Measurements from ENCODE around the gene LSAMP.

- TF ChIP-seq CTCF (IDR thresholded peaks at IDR 0.05) (no peak), POLR2A (IDR thresholded peaks at IDR 0.05) (no peak)
These were observed 299.7 kb downstream of the LSAMP start for GRCh38 chr3:116145613-116146012.

Measured in sigmoid colon (tissue), 3 donors.